ENCODE results near the gene TNFSF15. TPM values are rescaled to one million over a fixed set of nuclear protein-coding genes. Genes with fewer than 3 reads are reported as not detected.
A peak's percentile ranks its signal among the peaks of the same experiment; 100 is the strongest.
"Not testable (repeated sequence)": the region's sequence is repeated elsewhere in the genome, so short reads cannot be mapped to it uniquely, and the experiment has no call there.

TNFSF15 gene
- total RNA-seq, 1 experiment from 2014 or later = 5.2 TPM

DNA sequence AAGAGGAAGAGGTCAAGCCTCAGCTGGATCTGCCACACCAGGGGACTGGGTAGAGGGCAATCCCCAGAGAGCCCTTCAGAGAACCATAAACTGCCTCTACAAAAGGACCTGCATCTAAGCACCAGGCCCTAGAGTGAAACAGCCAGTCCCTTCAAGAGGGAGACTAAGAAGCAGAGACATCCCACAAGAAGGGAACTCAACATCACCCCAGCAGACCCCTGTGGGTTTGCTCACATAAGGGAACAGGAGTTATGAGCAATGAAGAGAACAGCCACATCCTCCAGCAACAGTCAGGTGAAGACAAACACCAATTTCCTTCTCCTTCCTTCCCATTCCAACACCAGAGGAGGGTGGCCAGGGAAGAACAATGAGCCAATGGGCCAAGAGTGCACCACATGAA, 48.9 kb downstream of the TNFSF15 start:
- no peak for DNase-seq (ENCODE audit: low spot score)

DNA sequence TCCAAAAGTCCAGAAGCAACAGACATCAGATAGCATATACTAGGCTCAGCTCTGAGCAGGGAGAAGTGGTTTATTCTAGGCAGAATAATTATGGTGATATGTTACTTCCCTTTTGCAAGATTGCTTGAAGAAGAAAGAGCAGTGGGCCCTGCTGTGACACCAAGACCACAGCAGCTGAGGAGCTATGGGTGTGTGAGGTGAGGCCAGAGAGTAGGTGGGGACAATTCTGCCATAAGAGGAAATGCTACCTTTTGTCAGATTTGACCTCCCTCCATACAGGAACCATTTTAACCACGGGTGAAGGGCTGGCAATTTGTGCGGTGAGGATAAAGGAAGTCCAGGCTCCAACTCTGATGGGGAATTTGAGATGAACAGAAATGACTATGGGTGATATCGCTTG, 51.3 kb downstream of the TNFSF15 start:
- no peak for DNase-seq (ENCODE audit: low spot score)

DNA sequence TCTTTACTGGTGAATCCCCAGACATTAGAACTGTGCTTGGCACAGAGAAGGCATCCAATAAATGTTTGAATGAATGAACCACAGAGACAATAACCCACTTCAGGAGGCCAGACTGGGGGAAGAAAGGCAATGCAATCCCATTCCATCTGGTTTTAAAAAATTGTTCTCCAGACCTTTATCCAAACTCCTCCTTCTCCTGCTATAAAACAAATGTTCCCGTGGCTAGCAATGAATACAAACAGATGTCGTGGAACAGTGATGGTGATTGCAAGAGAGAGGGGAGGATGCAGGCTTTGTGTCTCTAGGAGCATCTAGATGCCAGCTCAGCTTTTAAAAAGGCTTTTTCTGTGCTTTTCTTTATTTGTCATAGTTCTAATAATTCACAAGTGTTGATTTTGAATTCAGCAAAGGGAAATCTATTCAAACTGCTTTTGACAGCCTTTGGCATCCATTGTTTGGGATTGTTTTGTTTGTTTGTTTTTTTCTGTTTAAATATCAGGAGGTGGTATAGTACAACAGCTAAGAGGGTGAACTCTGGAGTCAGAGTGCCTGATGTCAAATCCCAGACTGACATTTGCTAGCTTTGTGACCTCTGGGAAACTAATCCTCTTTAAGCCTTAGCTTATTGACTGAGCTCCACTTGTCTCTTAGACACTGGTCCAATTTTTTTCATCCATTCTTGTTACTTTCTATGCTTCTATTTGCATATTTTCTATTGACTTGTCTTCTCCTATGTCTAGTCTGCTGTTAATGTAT, 59.1 kb downstream of the TNFSF15 start:
- DNase-seq (ENCODE audit: low spot score) = no peak

DNA sequence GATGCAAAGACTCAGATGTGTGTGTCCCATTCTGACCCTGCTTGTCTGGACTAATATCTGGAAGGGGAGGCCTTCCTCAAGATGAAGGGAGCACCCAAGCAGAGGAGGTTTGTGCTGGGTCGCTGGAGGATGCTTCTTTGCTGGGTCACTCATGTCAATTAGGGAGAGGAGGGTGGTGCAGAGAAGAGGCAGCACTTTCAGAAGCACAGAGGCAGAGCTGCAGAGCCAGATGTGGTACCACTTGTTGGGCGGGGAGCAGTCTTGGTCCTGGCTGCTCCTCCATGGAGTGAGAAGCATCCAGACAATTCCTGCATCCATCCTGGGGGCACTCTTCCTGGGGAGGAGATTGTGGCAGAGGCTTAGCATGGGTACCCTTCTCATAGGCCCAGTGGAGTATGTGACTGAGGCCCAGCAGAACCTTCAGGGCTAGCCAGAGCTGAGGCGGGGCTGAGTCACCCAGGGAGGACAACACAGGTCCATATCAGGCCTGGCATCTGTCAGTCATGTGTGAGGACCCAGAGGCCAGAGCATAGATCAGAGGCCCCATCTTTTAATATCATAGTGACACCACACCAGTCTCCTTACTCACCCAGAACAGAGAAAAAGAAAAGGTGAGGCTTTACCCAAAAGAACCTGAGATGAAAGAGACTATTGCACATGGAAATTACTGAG, 59.8 kb downstream of the TNFSF15 start:
- no peak for DNase-seq (ENCODE audit: low spot score)

DNA sequence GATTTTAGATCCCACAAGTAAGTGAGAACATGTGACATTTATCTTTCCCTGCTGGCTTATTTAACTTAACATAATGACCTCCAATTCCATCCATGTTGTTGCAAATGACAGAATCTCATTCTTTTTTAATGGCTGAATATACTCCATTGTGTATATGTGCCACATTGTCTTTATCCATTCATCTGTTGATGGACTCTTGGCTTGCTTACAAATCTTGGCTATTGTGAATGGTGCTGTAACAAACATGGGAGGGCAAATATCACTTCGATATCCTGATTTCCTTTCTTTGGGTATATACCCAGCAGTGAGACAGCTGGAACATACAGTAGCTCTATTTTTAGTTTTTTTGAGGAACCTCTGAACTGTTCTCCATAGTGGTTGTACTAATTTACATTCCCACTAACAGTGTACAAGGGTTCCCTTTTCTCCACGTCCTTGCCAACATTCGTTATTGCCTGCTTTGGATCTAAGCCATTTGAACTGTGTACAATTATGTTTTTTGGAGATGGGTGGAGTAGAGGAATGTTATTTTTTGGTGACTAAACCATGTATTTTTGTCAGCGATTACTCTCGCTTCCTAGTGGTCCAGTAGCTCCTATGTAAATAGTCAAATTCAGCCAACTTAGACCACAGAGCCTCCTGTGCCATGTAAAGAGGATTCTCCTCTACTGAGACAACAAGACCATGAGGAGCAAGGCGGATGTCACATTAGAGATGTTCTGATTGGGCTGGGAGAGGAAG, 60.6 kb downstream of the TNFSF15 start:
- DNase-seq (ENCODE audit: low spot score) = no peak

DNA sequence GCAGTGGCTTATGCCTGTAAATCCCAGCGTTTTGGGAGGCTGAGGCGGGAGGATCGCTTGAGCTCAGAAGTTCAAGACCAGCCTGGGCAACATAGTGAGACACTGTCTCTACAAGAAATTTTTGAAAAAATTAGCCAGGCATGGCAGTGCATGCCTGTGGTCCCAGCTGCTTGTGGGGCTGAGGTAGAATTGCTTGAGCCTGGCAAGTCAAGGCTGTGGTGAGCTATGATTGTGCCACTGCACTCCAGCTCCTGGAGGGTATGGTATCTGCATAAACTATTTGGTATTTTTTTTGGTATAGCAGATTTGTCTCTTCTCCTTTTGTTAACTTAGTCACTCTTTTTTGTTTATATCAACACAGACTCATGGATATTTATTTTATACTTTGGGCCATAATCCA, 62.4 kb downstream of the TNFSF15 start:
- DNase-seq (ENCODE audit: low spot score) = no peak

DNA sequence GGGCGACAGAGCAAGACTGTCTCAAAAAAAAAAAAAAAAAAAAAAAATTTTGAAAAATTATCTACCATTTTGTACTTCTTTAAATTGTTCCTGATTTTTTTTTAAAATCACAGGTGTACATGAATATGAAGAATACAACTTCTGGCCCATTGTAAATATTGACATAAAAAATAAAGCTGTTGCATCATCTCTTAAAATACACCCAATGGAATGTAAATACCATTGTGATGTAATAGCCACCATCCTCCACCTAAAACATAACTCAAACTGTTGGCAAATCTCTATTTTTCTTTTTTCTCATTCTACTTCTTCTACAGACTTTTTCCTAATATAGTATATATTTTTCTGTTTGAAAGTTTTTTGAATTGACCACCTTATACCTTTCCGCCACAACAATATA, 62.9 kb downstream of the TNFSF15 start:
- DNase-seq (ENCODE audit: low spot score) = no peak

DNA sequence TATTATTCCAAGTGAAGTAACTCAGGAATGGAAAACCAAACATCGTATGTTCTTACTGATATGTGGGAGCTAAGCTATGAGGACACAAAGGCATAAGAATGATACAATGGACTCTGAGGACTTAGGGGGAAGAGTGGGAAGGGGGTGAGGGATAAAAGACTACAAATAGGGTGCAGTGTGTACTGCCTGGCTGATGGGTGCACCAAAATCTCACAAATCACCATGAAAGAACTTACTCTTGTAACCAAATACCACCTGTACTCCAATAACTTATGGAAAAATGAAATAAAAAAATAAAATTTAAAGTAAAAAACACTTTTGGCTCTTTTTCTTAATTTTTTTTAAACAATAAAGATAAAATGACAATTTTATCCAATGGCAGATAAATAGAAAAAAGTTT, 64.3 kb downstream of the TNFSF15 start:
- not testable (repeated sequence) for DNase-seq (ENCODE audit: low spot score)

DNA sequence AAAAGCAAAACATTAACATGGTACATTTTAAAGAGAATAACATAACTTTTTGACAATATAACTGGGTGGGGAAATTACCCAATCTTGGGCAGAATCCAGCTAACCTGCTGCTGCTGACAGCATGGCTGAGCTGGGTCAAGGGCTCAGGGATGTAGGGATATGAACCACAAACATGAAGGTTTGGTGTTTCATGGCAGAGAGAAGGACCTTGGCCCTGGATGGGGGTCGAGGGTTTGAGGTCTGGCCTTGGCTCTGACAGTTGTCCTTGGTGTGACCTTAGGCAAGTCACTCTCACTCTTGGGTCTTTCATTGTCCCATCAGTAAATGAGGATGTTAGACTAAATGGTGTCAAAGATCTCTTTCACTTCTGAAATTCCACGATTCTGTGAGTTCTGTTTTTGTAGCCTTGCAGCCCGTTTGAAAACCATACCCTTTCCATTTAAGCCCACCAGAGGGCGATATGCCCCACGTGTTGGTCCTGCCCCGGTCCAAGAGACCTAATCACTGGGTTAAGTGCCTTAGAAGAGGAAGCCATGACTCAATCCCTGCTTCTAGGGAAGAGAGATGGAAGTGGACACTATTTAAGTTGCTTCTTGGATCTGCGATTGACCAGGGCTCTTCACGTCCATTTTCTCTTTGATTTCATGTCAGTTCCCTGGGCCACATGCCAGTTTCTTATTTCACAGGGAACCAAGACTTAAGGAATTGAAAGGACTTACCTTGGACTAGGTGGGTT, 67.1 kb downstream of the TNFSF15 start:
- DNase-seq (ENCODE audit: low spot score) = peak; percentile 82

DNA sequence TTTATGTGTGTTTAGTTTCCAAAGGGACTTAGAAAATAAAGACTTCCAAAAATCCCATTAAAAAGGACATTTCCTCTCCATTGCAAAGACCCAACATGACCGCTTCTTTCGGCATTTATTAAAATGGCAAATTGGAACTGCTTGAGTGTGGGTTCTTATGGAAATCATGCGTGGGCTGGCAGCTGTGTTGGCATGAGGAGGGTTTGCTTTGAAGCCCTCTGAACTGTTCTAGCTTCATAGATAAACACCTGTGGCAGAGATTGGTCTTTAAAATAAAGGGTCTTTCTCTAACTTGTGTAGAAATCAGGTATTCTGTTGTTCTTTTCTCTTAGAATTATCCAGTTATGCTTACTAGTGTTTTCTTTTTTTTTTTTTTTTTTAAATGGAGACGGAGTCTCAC, 68.0 kb downstream of the TNFSF15 start:
- DNase-seq (ENCODE audit: low spot score) = no peak

DNA sequence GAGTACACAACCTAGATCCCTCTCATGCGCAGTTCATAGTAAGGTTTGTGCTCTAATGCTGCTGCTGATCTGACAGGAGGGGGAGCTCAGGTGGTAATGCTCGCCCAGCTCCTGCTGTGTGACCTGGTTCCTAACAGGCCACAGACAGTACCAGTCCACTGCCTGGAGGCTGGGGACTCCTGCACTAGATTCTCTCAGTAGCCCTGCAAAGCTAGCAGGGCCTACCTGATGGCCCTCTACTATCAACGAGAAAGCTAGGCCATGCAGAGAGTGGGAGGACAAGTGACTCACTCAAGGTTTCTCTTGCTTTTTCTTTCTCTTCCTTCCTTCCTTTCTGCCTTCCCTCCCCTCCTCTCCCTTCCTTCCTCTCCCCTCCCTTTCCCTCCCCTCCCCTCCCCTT, 68.7 kb downstream of the TNFSF15 start:
- peak; percentile 32 for DNase-seq (ENCODE audit: low spot score)

DNA sequence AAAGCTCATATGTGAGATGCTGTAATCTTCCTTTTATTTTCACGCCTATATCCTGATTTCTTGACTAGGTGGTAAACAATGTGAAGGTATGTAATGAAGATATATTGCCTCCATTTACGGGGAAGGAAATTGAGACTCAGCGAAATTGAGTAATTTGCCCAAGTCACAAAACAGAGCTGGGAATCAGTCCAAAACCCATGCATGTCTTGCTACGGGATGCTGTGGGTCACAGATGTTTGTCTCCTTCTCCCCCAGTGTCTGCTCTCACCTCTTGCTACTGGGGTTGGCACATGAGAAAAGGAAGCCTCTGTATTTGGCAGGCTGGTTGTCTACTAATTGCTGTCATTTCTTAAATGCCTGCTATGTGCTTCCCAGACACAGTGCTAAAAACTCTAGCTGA, 70.1 kb downstream of the TNFSF15 start:
- no peak for DNase-seq (ENCODE audit: low spot score)

DNA sequence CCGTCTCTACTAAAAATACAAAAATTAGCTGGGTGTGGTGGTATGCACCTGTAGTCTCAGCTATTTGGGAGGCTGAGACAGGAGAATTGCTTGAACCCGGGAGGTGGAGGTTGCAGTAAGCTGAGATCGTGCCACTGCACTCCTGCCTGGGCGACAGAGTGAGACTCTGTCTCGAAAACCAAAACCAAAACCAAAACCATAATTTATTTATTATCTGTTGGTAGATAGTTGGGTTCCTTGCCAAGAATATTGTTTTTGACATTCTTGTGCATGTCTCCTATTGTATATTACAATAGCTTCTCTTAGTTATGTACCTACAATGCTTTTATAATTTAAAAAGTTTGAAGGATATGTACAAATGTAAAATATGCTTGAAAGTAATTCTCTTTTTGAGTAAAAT, 70.7 kb downstream of the TNFSF15 start:
- not testable (repeated sequence) for DNase-seq (ENCODE audit: low spot score)

Other genes starting within 250 kb of the TNFSF15 start
- gene ATP6V1G1, start 218.3 kb downstream of the TNFSF15 start, total RNA-seq (2014; rRNA removed; shearing (Covaris generic)) = 61.1 and 71.3 TPM in 2 replicates
- 2.6 and 3.9 TPM in 2 replicates for gene TMEM268, start 194.7 kb downstream of the TNFSF15 start, total RNA-seq (2014; rRNA removed; shearing (Covaris generic))
- not detected in 2 replicates for gene TEX53, start 148.2 kb downstream of the TNFSF15 start, total RNA-seq (2014; rRNA removed; shearing (Covaris generic))
- not detected in 2 replicates for gene TEX48, start 123.8 kb downstream of the TNFSF15 start, total RNA-seq (2014; rRNA removed; shearing (Covaris generic))
- gene TNFSF8, start 124.6 kb upstream of the TNFSF15 start, total RNA-seq (2014; rRNA removed; shearing (Covaris generic)) = not detected in 2 replicates

Measured in HT-29 (cell line).